Measurements from ENCODE around the gene CTNNA1.

Gene CTNNA1

GRCh38 chr5:138949988-138950387, 196.8 kb downstream of the CTNNA1 start:
- no peak overlapping the region for H3K4me3 ChIP-seq (ENCODE audit: low read depth, low read length)
- in situ Hi-C loops (cut with HindIII; ENCODE audit: low sequenced_read_pairs) = no loop called here
- DNase-seq (ENCODE audit: low read depth, low spot score) = no peak
- TF ChIP-seq CTCF (IDR thresholded peaks at IDR 0.05; ENCODE audit: low read depth, low read length) = no peak

GRCh38 chr5:138950421-138951031, 197.3 kb downstream of the CTNNA1 start:
- in situ Hi-C loops (cut with HindIII; ENCODE audit: low sequenced_read_pairs) = no loop called here
- TF ChIP-seq CTCF (IDR thresholded peaks at IDR 0.05; ENCODE audit: low read depth, low read length) = no peak

GRCh38 chr5:138951091-138951985, 198.1 kb downstream of the CTNNA1 start:
- TF ChIP-seq CTCF (IDR thresholded peaks at IDR 0.05; ENCODE audit: low read depth, low read length) = no peak
- in situ Hi-C loops (cut with HindIII; ENCODE audit: low sequenced_read_pairs) = no loop called here
- H3K4me3 ChIP-seq (ENCODE audit: low read depth, low read length) = no peak overlapping the region
- DNase-seq (ENCODE audit: low read depth, low spot score) = no peak

More at GRCh38 chr5:138950421-138951031, 197.3 kb downstream of the CTNNA1 start:
- DNase-seq (ENCODE audit: low read depth, low spot score) = no peak
- H3K4me3 ChIP-seq (ENCODE audit: low read depth, low read length) = no peak overlapping the region

- DNase-seq (ENCODE audit: low read depth, low spot score) = no peak
- in situ Hi-C loops (cut with HindIII; ENCODE audit: low sequenced_read_pairs) = no loop called here
- H3K4me3 ChIP-seq (ENCODE audit: low read depth, low read length) = no peak overlapping the region
- no peak for TF ChIP-seq CTCF (IDR thresholded peaks at IDR 0.05; ENCODE audit: low read depth, low read length)
These were observed 198.9 kb downstream of the CTNNA1 start for GRCh38 chr5:138951986-138952735.

- DNase-seq (ENCODE audit: low read depth, low spot score) = no peak
- in situ Hi-C loops (cut with HindIII; ENCODE audit: low sequenced_read_pairs) = no loop called here
- H3K4me3 ChIP-seq (ENCODE audit: low read depth, low read length) = no peak overlapping the region
- no peak for TF ChIP-seq CTCF (IDR thresholded peaks at IDR 0.05; ENCODE audit: low read depth, low read length)
These were observed 199.7 kb downstream of the CTNNA1 start for GRCh38 chr5:138952962-138953361.
